Keratinocyte (primary cell): ENCODE data around the gene NDUFAF8. TPM values are rescaled to one million over a fixed set of nuclear protein-coding genes. Genes with fewer than 3 reads are reported as not detected.

Source experiments
- DNase-seq: peaks from one replicate; pipeline ENCODE4 v3.0.0-alpha.2; 2011; ENCODE audit warnings: low read depth, missing footprints, low spot score
- FAIRE-seq: peaks from 2 replicates; lab custom pipeline; 2011; peaks lifted over from hg19 to GRCh38; lab: Jason Lieb, UNC
- H2AFZ ChIP-seq: 2 replicates; pipeline ENCODE4 v1.6.0; 2012; ENCODE audit warnings: low read length, control low read depth, inconsistent platforms; ENCODE audit not compliant: control insufficient read depth
- H3K27ac ChIP-seq: 2 replicates; pipeline ENCODE4 v1.5.1; 2011; ENCODE audit warnings: low read length; ENCODE audit not compliant: control insufficient read depth, insufficient read depth
- H3K27me3 ChIP-seq: 3 replicates; pipeline ENCODE4 v1.6.0; 2011; ENCODE audit warnings: low read length; ENCODE audit not compliant: control insufficient read depth, insufficient read depth; ENCODE audit errors: extremely low read depth
- H3K36me3 ChIP-seq, 2 experiments: 2 replicates in 1 of 2; 3 replicates in 1 of 2; pipeline ENCODE4 v1.5.1; 2011; ENCODE audit warnings: low read length in 2 of 2, mild to moderate bottlenecking in 1 of 2; ENCODE audit not compliant: control insufficient read depth in 2 of 2, insufficient read depth in 2 of 2; ENCODE audit errors: extremely low read depth in 1 of 2
- H3K4me1 ChIP-seq: 3 replicates; pipeline ENCODE4 v1.5.1; 2011; ENCODE audit warnings: low read length; ENCODE audit not compliant: control insufficient read depth, insufficient read depth; ENCODE audit errors: extremely low read depth
- H3K4me2 ChIP-seq: 3 replicates; pipeline ENCODE4 v1.6.0; 2011; ENCODE audit warnings: low read depth, low read length; ENCODE audit not compliant: control insufficient read depth, insufficient read depth; ENCODE audit errors: extremely low read depth
- H3K4me3 ChIP-seq, 3 experiments: fragments of 200-600 bp in 1 of 3; sonication (generic) in 1 of 3; 2 replicates in 2 of 3; 3 replicates in 1 of 3; pipeline ENCODE4 v1.5.1; 2011 to 2016; ENCODE audit warnings: low read length in 3 of 3, mild to moderate bottlenecking in 3 of 3, control low read depth in 2 of 3, inconsistent platforms in 1 of 3, low read depth in 1 of 3, mixed read lengths in 1 of 3, mixed run types in 1 of 3, moderate library complexity in 1 of 3; ENCODE audit not compliant: control insufficient read depth in 2 of 3, insufficient read depth in 2 of 3; ENCODE audit errors: extremely low read depth in 1 of 3
- H3K79me2 ChIP-seq: 2 replicates; pipeline ENCODE4 v1.6.0; 2012; ENCODE audit warnings: low read length; ENCODE audit not compliant: control insufficient read depth, insufficient read depth
- H3K9ac ChIP-seq: 3 replicates; pipeline ENCODE4 v1.6.0; 2011; ENCODE audit warnings: low read length; ENCODE audit not compliant: control insufficient read depth, insufficient read depth; ENCODE audit errors: extremely low read depth
- H3K9me1 ChIP-seq: 3 replicates; pipeline ENCODE4 v1.6.0; 2011; ENCODE audit warnings: low read length; ENCODE audit not compliant: control insufficient read depth, insufficient read depth; ENCODE audit errors: extremely low read depth
- H3K9me3 ChIP-seq: 2 replicates; pipeline ENCODE4 v1.5.1; 2012; ENCODE audit warnings: low read depth, low read length; ENCODE audit not compliant: control insufficient read depth
- H4K20me1 ChIP-seq: 3 replicates; pipeline ENCODE4 v1.6.0; 2011; ENCODE audit warnings: low read length; ENCODE audit not compliant: control insufficient read depth, insufficient read depth; ENCODE audit errors: extremely low read depth
- EZH2 ChIP-seq: IDR thresholded peaks from one replicate; pipeline ENCODE4 v1.6.1; 2012; ENCODE audit warnings: inconsistent platforms, mild to moderate bottlenecking, low read length, moderate library complexity
- dilution Hi-C: fragments of 300-500 bp; cut with MboI; formaldehyde crosslinking; loops from one replicate; pipeline ENCODE4 v1.7.0; 2020; ENCODE audit warnings: low sequenced_read_pairs; ENCODE audit not compliant: extremely low pct_ligation_motif_present
- polyA plus RNA-seq, 5 experiments: library from polyadenylated mRNA; depleted of rRNA in 3 of 5; stranded (reverse) in 3 of 5; stranded (forward) in 1 of 5; unstranded in 1 of 5; fragments of >200 nt; gene quantifications; 1 replicate in 1 of 5; 2 replicates in 3 of 5; 3 replicates in 1 of 5; pipeline versions ENCODE4 v1.2.1 to v1.2.3, GENCODE V29; 2011 to 2012; ENCODE audit warnings: missing spikeins in 2 of 5, low read depth in 1 of 5, low replicate concordance in 1 of 5
- TF ChIP-seq, protein P1 (sequence below), 3 experiments: IDR thresholded peaks in 1 of 3; conservative IDR thresholded peaks in 1 of 3; optimal IDR thresholded peaks in 1 of 3; 2 replicates in 2 of 3; 3 replicates in 1 of 3; pipeline versions ENCODE3 to v1.5.1; 2011; ENCODE audit warnings: low read length in 3 of 3, mild to moderate bottlenecking in 3 of 3, moderate library complexity in 2 of 3, control low read depth in 1 of 3, inconsistent platforms in 1 of 3; ENCODE audit not compliant: insufficient read depth in 2 of 3; ENCODE audit errors: extremely low read depth in 1 of 3

Gene NDUFAF8
- polyA plus RNA-seq, 1 donor (not counting 4 experiments of a cell fraction or from before 2014, with no cell fraction given), result 171 TPM

DNA sequence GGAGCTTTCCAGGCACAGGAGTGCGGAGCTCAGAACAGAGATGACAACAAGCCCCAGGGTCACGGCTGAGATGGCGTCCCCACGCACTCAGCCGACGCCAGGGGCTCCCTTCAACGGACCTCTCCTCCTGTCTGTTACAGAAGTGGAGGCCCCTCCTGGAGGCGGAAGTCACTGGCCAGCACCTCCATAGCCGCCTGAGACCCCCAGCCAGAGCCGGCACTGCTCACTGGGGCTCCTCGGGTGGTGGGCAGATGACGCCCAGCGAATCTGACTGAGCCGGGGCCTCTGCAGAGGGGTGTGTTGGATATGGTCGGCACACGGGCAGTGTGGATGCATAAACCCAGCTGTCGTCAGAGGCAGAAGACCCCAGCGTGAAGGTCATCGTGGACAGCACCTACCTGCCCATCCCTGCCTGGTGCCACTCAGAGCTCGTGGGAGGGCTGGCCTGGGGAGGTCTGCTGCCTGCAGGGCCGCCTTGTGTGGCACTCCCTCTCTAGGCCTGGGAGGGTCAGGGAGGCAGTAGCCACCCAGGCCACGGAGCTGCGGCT lies 20.0 kb downstream of the NDUFAF8 start:
- no peak for FAIRE-seq
- peaks cover 6% of the 10 kb centered on the region for H4K20me1 ChIP-seq
- dilution Hi-C loops, result no loop called here

GRCh38 chr17:81260171-81260570 lies 21.1 kb downstream of the NDUFAF8 start:
- Histone ChIP-seq H3K4me3 (no peak overlapping the region), H3K4me1 (peaks cover 10% of the 10 kb centered on the region), H3K9ac (no peak overlapping the region), H3K36me3 (peaks cover 24 to 47% of the 10 kb centered on the region in 2 experiments), H3K27ac (no peak overlapping the region), H3K79me2 (no peaks in the 10 kb centered on the region), H3K9me1 (no peaks in the 10 kb centered on the region), H3K4me2 (no peak overlapping the region), H4K20me1 (peaks cover 3% of the 10 kb centered on the region), H3K27me3 (no peaks in the 10 kb centered on the region), H2AFZ (no peak overlapping the region), H3K9me3 (no peaks in the 10 kb centered on the region)
- FAIRE-seq (no peak), DNase-seq (no peak)
- no peak for TF ChIP-seq EZH2
- TF ChIP-seq, protein P1, sequence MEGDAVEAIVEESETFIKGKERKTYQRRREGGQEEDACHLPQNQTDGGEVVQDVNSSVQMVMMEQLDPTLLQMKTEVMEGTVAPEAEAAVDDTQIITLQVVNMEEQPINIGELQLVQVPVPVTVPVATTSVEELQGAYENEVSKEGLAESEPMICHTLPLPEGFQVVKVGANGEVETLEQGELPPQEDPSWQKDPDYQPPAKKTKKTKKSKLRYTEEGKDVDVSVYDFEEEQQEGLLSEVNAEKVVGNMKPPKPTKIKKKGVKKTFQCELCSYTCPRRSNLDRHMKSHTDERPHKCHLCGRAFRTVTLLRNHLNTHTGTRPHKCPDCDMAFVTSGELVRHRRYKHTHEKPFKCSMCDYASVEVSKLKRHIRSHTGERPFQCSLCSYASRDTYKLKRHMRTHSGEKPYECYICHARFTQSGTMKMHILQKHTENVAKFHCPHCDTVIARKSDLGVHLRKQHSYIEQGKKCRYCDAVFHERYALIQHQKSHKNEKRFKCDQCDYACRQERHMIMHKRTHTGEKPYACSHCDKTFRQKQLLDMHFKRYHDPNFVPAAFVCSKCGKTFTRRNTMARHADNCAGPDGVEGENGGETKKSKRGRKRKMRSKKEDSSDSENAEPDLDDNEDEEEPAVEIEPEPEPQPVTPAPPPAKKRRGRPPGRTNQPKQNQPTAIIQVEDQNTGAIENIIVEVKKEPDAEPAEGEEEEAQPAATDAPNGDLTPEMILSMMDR (optimal IDR thresholded peaks at IDR 0.05 in 1 of 3, IDR thresholded peaks at IDR 0.05 in 1 of 3, conservative IDR thresholded peaks at IDR 0.05 in 1 of 3; ENCODE audit: extremely low read depth in 1 of 3, insufficient read depth in 2 of 3, low read length in 3 of 3), result no peak
- dilution Hi-C loops, result no loop called here

More for the DNA sequence above, 20.0 kb downstream of the NDUFAF8 start:
- Histone ChIP-seq H3K27me3 (no peaks in the 10 kb centered on the region), H3K9me1 (no peaks in the 10 kb centered on the region), H2AFZ (no peak overlapping the region), H3K27ac (no peak overlapping the region), H3K36me3 (peaks cover 21 to 46% of the 10 kb centered on the region in 2 experiments), H3K9ac (no peak overlapping the region), H3K9me3 (no peaks in the 10 kb centered on the region), H3K79me2 (no peaks in the 10 kb centered on the region), H3K4me2 (no peak overlapping the region), H3K4me1 (peaks cover 14% of the 10 kb centered on the region), H3K4me3 (no peak overlapping the region)
- TF ChIP-seq, protein P1 (optimal IDR thresholded peaks at IDR 0.05 in 1 of 3, IDR thresholded peaks at IDR 0.05 in 1 of 3, conservative IDR thresholded peaks at IDR 0.05 in 1 of 3; ENCODE audit: extremely low read depth in 1 of 3, insufficient read depth in 2 of 3, low read length in 3 of 3), result no peak
- TF ChIP-seq EZH2, result no peak
- no peak for DNase-seq
